Smooth muscle cell (in vitro differentiated cells): Measurements from ENCODE around the gene EXOSC9. TPM values are rescaled to one million over a fixed set of nuclear protein-coding genes. Genes with fewer than 3 reads are reported as not detected.

Experiments
- DNase-seq: peaks from one replicate; lab custom pipeline; 2025; ENCODE audit not compliant: unreplicated experiment; lab: John Stamatoyannopoulos, UW
- H2AFZ ChIP-seq: fragments of 200-600 bp; sonication (generic); 2 replicates; pipeline ENCODE4 v1.6.0; 2016; ENCODE audit warnings: antibody characterized with exemption, low read depth, mild to moderate bottlenecking
- H3F3A ChIP-seq: fragments of 200-600 bp; sonication (generic); 2 replicates; pipeline ENCODE4 v1.6.0; 2017; ENCODE audit warnings: antibody characterized with exemption, low read depth
- H3K27ac ChIP-seq: fragments of 200-600 bp; sonication (generic); 2 replicates; pipeline ENCODE4 v1.5.1; 2016; ENCODE audit warnings: low read depth, mild to moderate bottlenecking
- H3K27me3 ChIP-seq: fragments of 200-600 bp; sonication (generic); 2 replicates; pipeline ENCODE4 v1.6.1; 2016; ENCODE audit warnings: low read depth, mild to moderate bottlenecking
- H3K36me3 ChIP-seq: fragments of 200-600 bp; sonication (generic); 2 replicates; pipeline ENCODE4 v1.5.1; 2016; ENCODE audit warnings: low read depth
- H3K4me1 ChIP-seq: fragments of 200-600 bp; sonication (generic); 2 replicates; pipeline ENCODE4 v1.5.1; 2016; ENCODE audit warnings: low read depth
- H3K4me2 ChIP-seq: fragments of 200-600 bp; sonication (generic); 2 replicates; pipeline ENCODE4 v1.6.0; 2016; ENCODE audit warnings: mild to moderate bottlenecking
- H3K4me3 ChIP-seq: fragments of 200-600 bp; sonication (generic); 2 replicates; pipeline ENCODE4 v1.5.1; 2016; ENCODE audit warnings: mild to moderate bottlenecking
- H3K79me2 ChIP-seq: fragments of 200-600 bp; sonication (generic); 2 replicates; pipeline ENCODE4 v1.6.0; 2016; ENCODE audit warnings: low read depth, mild to moderate bottlenecking
- H3K9ac ChIP-seq: fragments of 200-600 bp; sonication (generic); 2 replicates; pipeline ENCODE4 v1.6.0; 2016; ENCODE audit warnings: low read depth
- H3K9me3 ChIP-seq: fragments of 200-600 bp; sonication (generic); replicated peaks from 2 replicates; pipeline ENCODE4 v1.5.1; 2016; ENCODE audit warnings: low read depth
- H4K20me1 ChIP-seq: fragments of 200-600 bp; sonication (generic); 2 replicates; pipeline ENCODE4 v1.6.0; 2016; ENCODE audit warnings: low read depth
- WGBS: methylation state at CpG from one replicate; pipeline ENCODE4 v1.1.7; 2016; ENCODE audit warnings: low lambda C conversion rate; 5-methylcytosine and 5-hydroxymethylcytosine counted together
- polyA plus RNA-seq: library from polyadenylated mRNA; unstranded; fragments of >200 nt; fragmentation: Nextera tagmentation; extraction: Ambion mirVana; gene quantifications from 2 replicates; pipeline ENCODE4 v1.2.1, GENCODE V29; 2016
- total RNA-seq: library from RNA; depleted of rRNA; stranded (reverse); fragments of >200 nt; gene quantifications from 2 replicates; pipeline ENCODE4 v1.2.3, GENCODE V29; 2014
- TF ChIP-seq, protein P1 (sequence below): fragments of 200-600 bp; sonication (generic); IDR thresholded peaks from 2 replicates; pipeline ENCODE4 v1.5.1; 2017; ENCODE audit warnings: borderline replicate concordance, mild to moderate bottlenecking, antibody characterized with exemption; ENCODE audit not compliant: insufficient read depth, poor library complexity, severe bottlenecking

EXOSC9 gene
- total and polyA plus RNA-seq, 2 experiments from 2014 or later, result 31.8 to 45.1 TPM

DNA sequence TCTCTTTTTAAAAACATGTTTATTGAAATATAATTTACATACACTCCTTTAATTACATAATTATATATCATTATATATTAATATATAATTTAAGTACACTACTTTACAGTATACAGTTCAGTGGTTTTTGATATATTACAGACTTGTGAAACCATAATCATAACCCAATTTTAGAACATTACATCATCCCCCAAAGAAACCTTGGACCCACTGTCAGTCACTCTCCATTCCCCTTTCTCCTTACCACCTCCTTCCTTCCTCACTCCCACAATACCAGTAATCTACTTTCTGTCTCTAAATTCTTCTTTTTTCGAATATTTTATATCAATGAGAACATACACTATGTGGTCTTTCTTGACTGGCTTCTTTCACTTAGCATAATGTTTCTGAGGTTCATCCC is 17.9 kb upstream of the EXOSC9 start:
- Histone ChIP-seq H3K4me1 (no peaks in the 10 kb centered on the region), H3K9ac (no peak overlapping the region), H3K27ac (no peak overlapping the region)

DNA sequence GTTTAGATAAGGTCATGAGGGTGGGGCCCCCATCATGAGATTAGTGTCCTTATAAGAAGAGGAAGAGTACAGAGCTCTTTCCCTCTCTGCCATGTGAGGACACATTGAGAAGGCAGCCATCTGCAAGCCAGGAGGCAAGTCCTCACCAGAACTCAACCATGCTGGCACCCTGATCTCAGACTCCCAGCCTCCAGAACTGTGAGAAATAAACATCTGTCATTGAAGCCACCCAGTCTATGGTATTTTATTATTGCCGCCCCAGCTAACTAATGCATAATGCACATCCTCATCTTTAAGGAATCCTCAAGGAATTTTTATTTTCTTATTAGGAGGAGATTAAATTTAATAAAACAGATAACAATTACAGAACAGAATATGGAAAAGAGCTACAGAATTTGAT is 16.7 kb upstream of the EXOSC9 start:
- DNase-seq, result no peak
- H3K9ac ChIP-seq, result no peak overlapping the region
- no peaks in the 10 kb centered on the region for H3K79me2 ChIP-seq
- no peaks in the 10 kb centered on the region for H3K36me3 ChIP-seq
- H3K27ac ChIP-seq, result no peak overlapping the region
- peaks cover 18% of the 10 kb centered on the region for H3K27me3 ChIP-seq
- no peaks in the 10 kb centered on the region for H3K4me1 ChIP-seq
- no peak overlapping the region for H3K4me3 ChIP-seq
- no peak overlapping the region for H2AFZ ChIP-seq
- TF ChIP-seq, protein P1, sequence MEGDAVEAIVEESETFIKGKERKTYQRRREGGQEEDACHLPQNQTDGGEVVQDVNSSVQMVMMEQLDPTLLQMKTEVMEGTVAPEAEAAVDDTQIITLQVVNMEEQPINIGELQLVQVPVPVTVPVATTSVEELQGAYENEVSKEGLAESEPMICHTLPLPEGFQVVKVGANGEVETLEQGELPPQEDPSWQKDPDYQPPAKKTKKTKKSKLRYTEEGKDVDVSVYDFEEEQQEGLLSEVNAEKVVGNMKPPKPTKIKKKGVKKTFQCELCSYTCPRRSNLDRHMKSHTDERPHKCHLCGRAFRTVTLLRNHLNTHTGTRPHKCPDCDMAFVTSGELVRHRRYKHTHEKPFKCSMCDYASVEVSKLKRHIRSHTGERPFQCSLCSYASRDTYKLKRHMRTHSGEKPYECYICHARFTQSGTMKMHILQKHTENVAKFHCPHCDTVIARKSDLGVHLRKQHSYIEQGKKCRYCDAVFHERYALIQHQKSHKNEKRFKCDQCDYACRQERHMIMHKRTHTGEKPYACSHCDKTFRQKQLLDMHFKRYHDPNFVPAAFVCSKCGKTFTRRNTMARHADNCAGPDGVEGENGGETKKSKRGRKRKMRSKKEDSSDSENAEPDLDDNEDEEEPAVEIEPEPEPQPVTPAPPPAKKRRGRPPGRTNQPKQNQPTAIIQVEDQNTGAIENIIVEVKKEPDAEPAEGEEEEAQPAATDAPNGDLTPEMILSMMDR, result no peak
- no peak overlapping the region for H3K4me2 ChIP-seq
- H3K9me3 ChIP-seq, result no peaks in the 10 kb centered on the region
- H3F3A ChIP-seq, result no peaks in the 10 kb centered on the region
- WGBS, result 96% methylated on average over 1 of the region's 1 CpG
- H4K20me1 ChIP-seq, result no peaks in the 10 kb centered on the region

More for the DNA sequence above, 17.9 kb upstream of the EXOSC9 start:
- Histone ChIP-seq H2AFZ (no peak overlapping the region), H3K27me3 (peaks cover 22% of the 10 kb centered on the region), H3K36me3 (no peaks in the 10 kb centered on the region), H3F3A (no peaks in the 10 kb centered on the region), H3K4me2 (no peak overlapping the region), H3K79me2 (no peaks in the 10 kb centered on the region), H4K20me1 (no peaks in the 10 kb centered on the region), H3K9me3 (no peaks in the 10 kb centered on the region), H3K4me3 (no peak overlapping the region)
- 84% methylated on average over 1 of the region's 1 CpG for WGBS
- DNase-seq, result no peak
- TF ChIP-seq, protein P1, result no peak

DNA sequence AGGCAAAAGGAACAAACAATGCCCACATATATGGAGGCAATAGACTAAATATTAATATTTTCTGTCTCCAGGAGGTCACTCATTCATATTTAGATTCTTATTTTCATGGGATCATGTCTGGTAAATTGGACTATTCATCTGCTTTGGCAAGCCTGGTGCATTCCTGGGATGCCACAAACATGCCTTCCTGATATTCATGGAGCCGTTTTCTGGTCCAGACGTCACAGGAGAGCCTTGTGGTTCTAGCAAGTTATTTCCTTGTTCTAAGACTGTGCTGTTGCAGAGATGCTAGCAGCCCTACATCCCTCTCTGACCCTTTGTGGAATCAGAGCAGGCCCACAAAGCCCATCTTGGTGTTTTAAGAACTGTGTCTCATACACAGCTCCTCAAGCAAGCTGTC is 16.1 kb upstream of the EXOSC9 start:
- no peaks in the 10 kb centered on the region for H3K79me2 ChIP-seq
- no peaks in the 10 kb centered on the region for H3K4me1 ChIP-seq
- no peaks in the 10 kb centered on the region for H4K20me1 ChIP-seq
- H3K4me2 ChIP-seq, result no peak overlapping the region
- no peak overlapping the region for H2AFZ ChIP-seq
- H3K9ac ChIP-seq, result no peak overlapping the region
- peaks cover 18% of the 10 kb centered on the region for H3K27me3 ChIP-seq
- H3K4me3 ChIP-seq, result no peak overlapping the region
- H3K36me3 ChIP-seq, result no peaks in the 10 kb centered on the region
- no peaks in the 10 kb centered on the region for H3K9me3 ChIP-seq
- DNase-seq, result no peak
- WGBS, result 60% methylated on average over 2 of the region's 2 CpGs
- no peaks in the 10 kb centered on the region for H3F3A ChIP-seq
- H3K27ac ChIP-seq, result no peak overlapping the region
- TF ChIP-seq, protein P1, result no peak

DNA sequence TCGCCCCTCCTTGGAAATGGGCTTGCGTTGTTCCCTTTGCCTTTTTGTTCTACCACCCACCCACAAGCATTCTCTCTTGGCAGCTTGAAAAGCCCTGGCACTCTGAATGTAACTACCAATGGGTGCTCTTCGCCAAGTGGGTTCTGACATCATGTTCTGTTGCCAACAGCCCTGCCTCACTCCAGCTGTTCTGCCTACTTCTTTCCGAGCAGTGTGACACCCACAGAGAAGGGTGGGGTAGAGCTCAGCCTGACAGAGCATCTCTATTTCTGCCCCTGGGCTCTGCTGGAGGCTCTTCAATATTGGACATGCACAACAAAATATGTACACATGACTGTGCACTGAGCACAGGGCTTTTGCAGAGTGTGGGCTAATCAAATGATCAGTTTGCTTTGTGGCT is 15.6 kb upstream of the EXOSC9 start:
- H3K4me1 ChIP-seq, result no peaks in the 10 kb centered on the region
- H3K9me3 ChIP-seq, result no peaks in the 10 kb centered on the region
- 88% methylated on average over 4 of the region's 4 CpGs for WGBS
- H3F3A ChIP-seq, result no peaks in the 10 kb centered on the region
- H3K27me3 ChIP-seq, result peaks cover 18% of the 10 kb centered on the region
- H2AFZ ChIP-seq, result no peak overlapping the region
- no peak for DNase-seq
- H3K9ac ChIP-seq, result no peak overlapping the region
- H3K36me3 ChIP-seq, result no peaks in the 10 kb centered on the region
- no peak overlapping the region for H3K4me3 ChIP-seq
- H3K4me2 ChIP-seq, result no peak overlapping the region
- TF ChIP-seq, protein P1, result no peak
- no peaks in the 10 kb centered on the region for H4K20me1 ChIP-seq
- no peaks in the 10 kb centered on the region for H3K79me2 ChIP-seq
- H3K27ac ChIP-seq, result no peak overlapping the region
